ENCODE measurements around the gene CES4A. TPM values are rescaled to one million over a fixed set of nuclear protein-coding genes. Genes with fewer than 3 reads are reported as not detected.

CES4A gene
- total and polyA plus RNA-seq, 9 of the 15 experiments (the other 6 are each of a cell fraction or from before 2014, with no cell fraction given), result 0.09 to 0.13 (median 0.11) TPM; not detected in 6

DNA sequence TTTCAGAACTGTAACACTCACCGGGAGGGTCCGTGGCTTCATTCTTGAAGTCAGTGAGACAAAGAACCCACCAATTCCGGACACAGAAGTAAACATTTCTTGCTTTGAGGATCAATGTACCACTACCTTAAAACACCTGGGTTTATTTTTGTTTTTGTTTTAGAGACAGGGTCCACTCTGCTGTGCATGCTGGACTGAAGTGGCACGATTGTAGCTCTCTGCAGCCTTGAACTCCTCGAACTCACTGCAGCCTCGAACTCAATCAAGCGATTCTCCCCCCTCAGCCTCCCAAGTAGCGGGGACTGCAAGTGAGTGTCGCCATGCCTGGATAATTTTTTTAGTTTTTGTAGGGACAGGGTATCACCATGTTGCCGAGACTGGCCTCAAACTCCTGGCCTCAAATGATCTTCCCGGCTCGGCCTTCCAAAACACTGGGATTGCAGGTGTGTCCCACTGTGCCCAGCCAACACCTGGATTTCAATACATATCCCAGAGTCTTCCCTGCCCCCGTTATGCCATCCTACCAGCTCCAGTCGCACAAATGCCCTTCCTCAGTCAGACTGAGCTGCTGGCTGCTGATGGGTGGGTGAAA is 13.0 kb upstream of the CES4A start:
- DNase-seq (ENCODE audit: extremely low read depth in 1 of 4, low spot score in 3 of 4), result no peak
- Histone ChIP-seq H3K9ac (ENCODE audit: insufficient read depth in 1 of 2, low read depth in 2 of 2, low read length in 2 of 2) (no peak overlapping the region), H3K4me3 (no peak overlapping the region), H3K27me3 (ENCODE audit: control insufficient read depth in 2 of 2, insufficient read depth in 2 of 2, low read length in 2 of 2) (0 out of 5 replicates have a peak, but pooled peaks cover under 1 to 7% of the 10 kb centered on the region in 2 experiments), H3K79me2 (ENCODE audit: control insufficient read depth, insufficient read depth, low read length) (no peaks in the 10 kb centered on the region), H3K4me2 (ENCODE audit: insufficient read depth, low read length) (no peak overlapping the region), H2AFZ (ENCODE audit: low read depth, low read length) (peak overlapping the region; percentile 58), H3K9me3 (replicated peaks; ENCODE audit: control insufficient read depth, insufficient read depth, low read depth, low read length) (no peaks in the 10 kb centered on the region), H3K27ac (ENCODE audit: extremely low read depth, low read depth, low read length) (no peak overlapping the region), H3K36me3 (ENCODE audit: control insufficient read depth, insufficient read depth, low read length) (no peaks in the 10 kb centered on the region), H3K4me1 (replicated peaks in 1 of 2; ENCODE audit: control insufficient read depth in 2 of 2, insufficient read depth in 2 of 2, low read length in 2 of 2) (peaks cover 6 to 26% of the 10 kb centered on the region in 2 experiments; a peak in 4 of 5 replicates), H3K9me1 (ENCODE audit: control insufficient read depth, insufficient read depth, low read length) (peaks cover 3% of the 10 kb centered on the region), H4K20me1 (replicated peaks; ENCODE audit: control insufficient read depth, insufficient read depth, low read length) (no peaks in the 10 kb centered on the region)
- intact Hi-C loops (cut with micrococcal nuclease) (loop anchor here (5.0 to 10.0 kb wide), 2 partner anchors 182 to 269 kb away; partner anchors contain the start of genes FBXL8, FHOD1, SLC9A5 and TRADD), in situ Hi-C loops (cut with MboI) (no loop called here)
- TF ChIP-seq TGIF2 (CRISPR knock-in tag; IDR thresholded peaks at IDR 0.05) (no peak), YBX1 (IDR thresholded peaks at IDR 0.05) (no peak), SMARCB1 (IDR thresholded peaks at IDR 0.05; ENCODE audit: insufficient read length, low read depth) (no peak), POLR2A (conservative IDR thresholded peaks at IDR 0.05) (0 out of 2 replicates have a peak, but pooled peaks have one; percentile 0), MTA2 (IDR thresholded peaks at IDR 0.05; ENCODE audit: low read depth) (no peak)
- no peak for FAIRE-seq
- TSS peak; percentile 84 for BruUV-seq (replicated peaks)
- 50% methylated on average over 14 of the region's 14 CpGs for WGBS (ENCODE audit: insufficient coverage, low coverage, missing lambda C conversion rate)
- POLR2A ChIA-PET, result interaction anchor here (0.6 to 1.6 kb wide), 3 partner anchors 9 to 693 kb away, joined by 3 to 4 read pairs (median 3); no protein-coding TSS in a partner anchor
- CTCF ChIA-PET (ENCODE audit: low intra/inter-chr PET ratio), result no interaction called here
- ATAC-seq, result no peak

- Histone ChIP-seq H3K4me2 (ENCODE audit: insufficient read depth, low read length) (no peak overlapping the region), H3K9me3 (replicated peaks; ENCODE audit: control insufficient read depth, insufficient read depth, low read depth, low read length) (no peaks in the 10 kb centered on the region), H2AFZ (ENCODE audit: low read depth, low read length) (peak overlapping the region; percentile 69), H3K79me2 (ENCODE audit: control insufficient read depth, insufficient read depth, low read length) (no peaks in the 10 kb centered on the region), H3K9me1 (ENCODE audit: control insufficient read depth, insufficient read depth, low read length) (no peaks in the 10 kb centered on the region), H3K36me3 (ENCODE audit: control insufficient read depth, insufficient read depth, low read length) (no peaks in the 10 kb centered on the region), H3K9ac (ENCODE audit: insufficient read depth in 1 of 2, low read depth in 2 of 2, low read length in 2 of 2) (0 out of 4 replicates have a peak overlapping the region, but pooled peaks of 1 of the 2 experiments have one; percentile 49), H3K27me3 (ENCODE audit: control insufficient read depth in 2 of 2, insufficient read depth in 2 of 2, low read length in 2 of 2) (no peaks in the 10 kb centered on the region), H4K20me1 (replicated peaks; ENCODE audit: control insufficient read depth, insufficient read depth, low read length) (no peaks in the 10 kb centered on the region), H3K4me1 (replicated peaks in 1 of 2; ENCODE audit: control insufficient read depth in 2 of 2, insufficient read depth in 2 of 2, low read length in 2 of 2) (peaks cover 3 to 26% of the 10 kb centered on the region in 2 experiments; a peak in 4 of 5 replicates), H3K4me3 (no peak overlapping the region), H3K27ac (ENCODE audit: extremely low read depth, low read depth, low read length) (no peak overlapping the region)
- CTCF ChIA-PET (ENCODE audit: low intra/inter-chr PET ratio), result interaction anchor here (0.7 to 2.5 kb wide), 5 partner anchors 17 to 207 kb away, joined by 3 to 21 read pairs (median 7); partner anchors contain the start of gene MATCAP1
- no peak for FAIRE-seq
- POLR2A ChIA-PET, result interaction anchor here (0.9 kb wide), 1 partner anchor 51 kb away, joined by 3 read pairs; no protein-coding TSS in a partner anchor
- intact Hi-C loops (cut with micrococcal nuclease), result loop anchor here (1.0 to 10.0 kb wide), 6 partner anchors 22 to 268 kb away; partner anchors contain the start of genes FBXL8, FHOD1, SLC9A5 and TRADD
- no peak; the same call in 2 of the 3 replicates for ATAC-seq
- no TSS peak for BruUV-seq (replicated peaks)
- in situ Hi-C loops (cut with MboI), result no loop called here
- 16% methylated on average over 10 of the region's 13 CpGs for WGBS (ENCODE audit: insufficient coverage, low coverage, missing lambda C conversion rate)
- DNase-seq (ENCODE audit: extremely low read depth in 1 of 4, low spot score in 3 of 4), result peak in 1 of 4 experiments; percentile 4
- TF ChIP-seq, protein P1, sequence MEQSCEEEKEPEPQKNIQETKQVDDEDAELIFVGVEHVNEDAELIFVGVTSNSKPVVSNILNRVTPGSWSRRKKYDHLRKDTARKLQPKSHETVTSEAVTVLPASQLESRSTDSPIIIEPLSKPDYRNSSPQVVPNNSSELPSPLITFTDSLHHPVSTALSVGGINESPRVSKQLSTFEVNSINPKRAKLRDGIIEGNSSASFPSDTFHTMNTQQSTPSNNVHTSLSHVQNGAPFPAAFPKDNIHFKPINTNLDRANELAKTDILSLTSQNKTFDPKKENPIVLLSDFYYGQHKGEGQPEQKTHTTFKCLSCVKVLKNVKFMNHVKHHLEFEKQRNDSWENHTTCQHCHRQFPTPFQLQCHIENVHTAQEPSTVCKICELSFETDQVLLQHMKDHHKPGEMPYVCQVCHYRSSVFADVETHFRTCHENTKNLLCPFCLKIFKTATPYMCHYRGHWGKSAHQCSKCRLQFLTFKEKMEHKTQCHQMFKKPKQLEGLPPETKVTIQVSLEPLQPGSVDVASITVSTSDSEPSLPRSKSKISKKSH (CRISPR knock-in tag; IDR thresholded peaks at IDR 0.05), result no peak
- TF ChIP-seq ZHX1 (conservative IDR thresholded peaks at IDR 0.05; ENCODE audit: low read length) (no peak), SETDB1 (IDR thresholded peaks at IDR 0.05; ENCODE audit: low read length) (no peak), E2F3 (CRISPR knock-in tag; IDR thresholded peaks at IDR 0.05) (no peak), RHOXF2B (CRISPR knock-in tag; conservative IDR thresholded peaks at IDR 0.05) (no peak), HMGN3 (IDR thresholded peaks at IDR 0.05; ENCODE audit: borderline replicate concordance, extremely low read depth, insufficient read length, low read depth, low read length) (no peak), TCFL5 (CRISPR knock-in tag; conservative IDR thresholded peaks at IDR 0.05) (no peak)
Observed at GRCh38 chr16:66976746-66977145, 11.6 kb upstream of the CES4A start.

Measured in K562 (cell line).